ENCODE data around the gene XKR7.
A peak's percentile ranks its signal among the peaks of the same experiment; 100 is the strongest.

XKR7 gene

GRCh38 chr20:31981784-31982183 is 13.8 kb downstream of the XKR7 start:
- DNase-seq: no peak

- no peak for DNase-seq
Measured at GRCh38 chr20:31984981-31985471, 17.1 kb downstream of the XKR7 start.

GRCh38 chr20:31987744-31988143 is 19.8 kb downstream of the XKR7 start:
- no peak for DNase-seq

- no peak for DNase-seq
Measured at GRCh38 chr20:31988430-31989015, 20.6 kb downstream of the XKR7 start.

GRCh38 chr20:31989030-31989645 is 21.2 kb downstream of the XKR7 start:
- DNase-seq: no peak

GRCh38 chr20:31990641-31991338 is 22.8 kb downstream of the XKR7 start:
- DNase-seq: no peak

- no peak for DNase-seq
Measured at GRCh38 chr20:31991339-31991705, 23.4 kb downstream of the XKR7 start.

- DNase-seq: no peak
Measured at GRCh38 chr20:31992086-31992485, 24.1 kb downstream of the XKR7 start.

- DNase-seq: no peak
Measured at GRCh38 chr20:31996996-31997395, 29.0 kb downstream of the XKR7 start.

GRCh38 chr20:31998246-31998645 is 30.3 kb downstream of the XKR7 start:
- no peak for DNase-seq

- DNase-seq: no peak
Measured at GRCh38 chr20:32003325-32003724, 35.4 kb downstream of the XKR7 start.

GRCh38 chr20:32004963-32005362 is 37.0 kb downstream of the XKR7 start:
- DNase-seq: no peak

- no peak for DNase-seq
Measured at GRCh38 chr20:32006053-32006452, 38.1 kb downstream of the XKR7 start.

- DNase-seq: peak; percentile 78
Measured at GRCh38 chr20:32006841-32007786, 39.2 kb downstream of the XKR7 start.

- peak; percentile 36 for DNase-seq
Measured at GRCh38 chr20:32007787-32008616, 40.1 kb downstream of the XKR7 start.

GRCh38 chr20:32009564-32009963 is 41.6 kb downstream of the XKR7 start:
- DNase-seq: no peak

GRCh38 chr20:32010101-32010500 is 42.1 kb downstream of the XKR7 start, which contains the start of gene CCM2L:
CCM2L (plus strand) TSS chr20:32010438; CDS start chr20:32010455, 17 bp downstream.
- no peak for DNase-seq

GRCh38 chr20:32010666-32011065 is 42.7 kb downstream of the XKR7 start:
- DNase-seq: no peak

- DNase-seq: no peak
Measured at GRCh38 chr20:32012159-32012688, 44.3 kb downstream of the XKR7 start.

- DNase-seq: no peak
Measured at GRCh38 chr20:32013326-32013725, 45.4 kb downstream of the XKR7 start.

- DNase-seq: peak; percentile 96
Measured at GRCh38 chr20:32017711-32018251, 49.8 kb downstream of the XKR7 start.
